Measurements from ENCODE around the gene NFATC4. TPM values are rescaled to one million over a fixed set of nuclear protein-coding genes. Genes with fewer than 3 reads are reported as not detected.

Gene NFATC4
- total and polyA plus RNA-seq, 2 experiments from 2014 or later: 20.9 to 26.6 TPM

GRCh38 chr14:24389226-24389848 lies 21.4 kb downstream of the NFATC4 start:
- Mint-ChIP-seq H3K27me3 (ENCODE audit: insufficient read depth, low read depth, poor library complexity) (peaks cover 2% of the 10 kb centered on the region), H3K36me3 (ENCODE audit: low read depth) (no peaks in the 10 kb centered on the region), H3K9me3 (no peaks in the 10 kb centered on the region), H3K4me3 (no peak overlapping the region), H3K4me1 (peaks cover 19% of the 10 kb centered on the region), H3K27ac (no peak overlapping the region)
- peaks cover 16% of the 10 kb centered on the region; the same call in 1 of the 2 replicates for H3K4me1 ChIP-seq (ENCODE audit: insufficient read depth)
- H3K27ac ChIP-seq (ENCODE audit: low read depth): no peak overlapping the region
- no peak overlapping the region for H3K4me2 ChIP-seq
- peak overlapping the region; percentile 86 for H2AFZ ChIP-seq
- H4K20me1 ChIP-seq (replicated peaks; ENCODE audit: insufficient read depth): no peaks in the 10 kb centered on the region
- DNase-seq (ENCODE audit: low spot score) (no peak), ATAC-seq (no peak; the same call in 2 of the 3 replicates)
- H3F3A ChIP-seq (replicated peaks; ENCODE audit: low read depth): 0 out of 2 replicates have a peak, but pooled peaks cover 4% of the 10 kb centered on the region
- no peak for TF ChIP-seq REST (IDR thresholded peaks at IDR 0.05; ENCODE audit: unreplicated experiment)
- no peak for TF ChIP-seq EZH2phosphoT487 (IDR thresholded peaks at IDR 0.05; ENCODE audit: unreplicated experiment)
- no peak for TF ChIP-seq STAT1 (IDR thresholded peaks at IDR 0.05; ENCODE audit: unreplicated experiment)
- no peak for TF ChIP-seq EZH2 (IDR thresholded peaks at IDR 0.05; ENCODE audit: low read depth, unreplicated experiment)
- TF ChIP-seq CREB1 (CRISPR knock-in tag; IDR thresholded peaks at IDR 0.05; ENCODE audit: low read depth): no peak
- no peaks in the 10 kb centered on the region for H3K79me2 ChIP-seq (replicated peaks; ENCODE audit: insufficient read depth)
- no peaks in the 10 kb centered on the region for H3K9me2 ChIP-seq (ENCODE audit: insufficient read depth)
- no peaks in the 10 kb centered on the region for H3K36me3 ChIP-seq (ENCODE audit: insufficient read depth)
- H3K4me3 ChIP-seq: no peak overlapping the region
- no peaks in the 10 kb centered on the region for H3K27me3 ChIP-seq (ENCODE audit: insufficient read depth)

- no peak overlapping the region for H3K4me2 ChIP-seq
- Mint-ChIP-seq H3K4me3 (no peak overlapping the region), H3K36me3 (ENCODE audit: low read depth) (no peaks in the 10 kb centered on the region), H3K4me1 (peaks cover 23% of the 10 kb centered on the region), H3K9me3 (no peaks in the 10 kb centered on the region), H3K27me3 (ENCODE audit: insufficient read depth, low read depth, poor library complexity) (peaks cover 2% of the 10 kb centered on the region), H3K27ac (no peak overlapping the region)
- H3K4me1 ChIP-seq (ENCODE audit: insufficient read depth): peaks cover 16% of the 10 kb centered on the region; the same call in 1 of the 2 replicates
- H2AFZ ChIP-seq: peak overlapping the region; percentile 83
- DNase-seq (ENCODE audit: low spot score) (no peak), ATAC-seq (no peak)
- H4K20me1 ChIP-seq (replicated peaks; ENCODE audit: insufficient read depth): no peaks in the 10 kb centered on the region; the same call in 1 of the 2 replicates
- TF ChIP-seq ZNF331 (CRISPR knock-in tag; IDR thresholded peaks at IDR 0.05; ENCODE audit: low read depth) (no peak), EZH2phosphoT487 (IDR thresholded peaks at IDR 0.05; ENCODE audit: unreplicated experiment) (no peak), POLR2AphosphoS5 (IDR thresholded peaks at IDR 0.05; ENCODE audit: low read depth) (no peak), CTCF (conservative IDR thresholded peaks at IDR 0.05; ENCODE audit: low read depth in 2 of 2) (no peak), STAT1 (IDR thresholded peaks at IDR 0.05; ENCODE audit: unreplicated experiment) (no peak), REST (IDR thresholded peaks at IDR 0.05; ENCODE audit: unreplicated experiment) (no peak), NANOG (IDR thresholded peaks at IDR 0.05; ENCODE audit: borderline replicate concordance) (no peak), ZNF114 (CRISPR knock-in tag; IDR thresholded peaks at IDR 0.05) (no peak), CREB1 (CRISPR knock-in tag; IDR thresholded peaks at IDR 0.05; ENCODE audit: low read depth) (no peak)
- no peaks in the 10 kb centered on the region for H3K27me3 ChIP-seq (ENCODE audit: insufficient read depth)
- no peaks in the 10 kb centered on the region for H3K9me2 ChIP-seq (ENCODE audit: insufficient read depth)
- H3K27ac ChIP-seq (ENCODE audit: low read depth): no peak overlapping the region
- H3K4me3 ChIP-seq: no peak overlapping the region
- no peaks in the 10 kb centered on the region for H3K36me3 ChIP-seq (ENCODE audit: insufficient read depth)
- H3K79me2 ChIP-seq (replicated peaks; ENCODE audit: insufficient read depth): no peaks in the 10 kb centered on the region
- H3F3A ChIP-seq (replicated peaks; ENCODE audit: low read depth): 0 out of 2 replicates have a peak, but pooled peaks cover 4% of the 10 kb centered on the region
Observed at GRCh38 chr14:24390701-24391468, 22.9 kb downstream of the NFATC4 start.

All from GM23338 (cell line).